GM21786 (cell line): ENCODE data around the gene ASF1A.
A peak's percentile ranks its signal among the peaks of the same experiment; 100 is the strongest.
"Not testable (repeated sequence)": the region's sequence is repeated elsewhere in the genome, so short reads cannot be mapped to it uniquely, and the experiment has no call there.

ENCODE experiments used
- ATAC-seq: cut with Tn5 transposase; IDR thresholded peaks from one replicate; pipeline ENCODE4 v1.9.1; 2021; ENCODE audit not compliant: unreplicated experiment

Gene ASF1A

DNA sequence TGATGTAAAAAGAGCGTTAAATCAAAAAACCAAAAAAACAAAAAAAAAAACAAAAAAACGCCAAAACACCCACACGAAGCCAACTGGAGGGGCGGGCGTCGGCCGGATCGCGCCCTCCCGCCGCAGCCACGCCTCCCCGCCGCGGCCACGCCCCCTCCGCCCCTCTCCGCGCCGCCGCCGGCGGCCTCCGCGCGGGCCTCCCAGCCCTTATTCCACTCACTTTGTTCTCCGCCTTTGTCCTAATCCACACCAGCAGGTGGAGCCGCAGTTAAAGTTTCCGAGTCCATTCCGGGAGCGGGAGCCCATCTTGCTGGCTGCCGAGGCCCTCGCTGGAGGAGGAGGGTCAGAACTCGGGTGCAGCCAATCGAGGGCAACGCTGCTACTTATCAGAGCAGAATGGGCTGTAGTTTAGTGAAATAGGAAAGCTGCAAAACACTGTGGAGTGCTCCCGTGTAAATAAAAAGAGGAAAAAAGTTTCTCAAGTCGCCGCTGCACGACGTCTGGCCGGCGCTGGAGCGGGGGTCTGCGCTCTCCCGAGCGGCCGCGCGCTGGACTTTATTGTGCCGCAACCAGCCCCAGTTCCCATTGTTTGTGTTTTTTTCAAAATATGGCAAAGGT, at the start of gene ASF1A:
Gene ASF1A (plus strand): TSS at position 346 of the 618 bp plus-strand sequence. CDS start 262 bp downstream, at position 608.
- peak; percentile 67 for ATAC-seq

DNA sequence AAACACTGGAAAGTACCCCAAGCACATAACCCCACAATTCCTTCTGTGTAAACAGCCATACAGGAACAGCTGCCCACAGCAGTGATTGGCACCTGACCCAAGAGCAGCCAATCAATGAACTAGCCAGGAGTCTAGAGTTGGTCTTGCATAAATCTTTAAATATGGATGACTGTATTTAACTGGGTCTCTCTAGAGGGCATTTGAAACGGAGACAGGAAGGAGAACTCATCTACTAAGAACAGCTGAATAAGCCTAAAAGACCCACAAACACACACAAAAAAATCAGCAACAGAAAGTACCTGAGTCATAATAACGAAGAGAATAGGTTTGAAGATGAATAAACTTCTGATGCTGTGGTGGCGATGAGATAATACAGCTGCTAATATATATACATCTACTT, 49.0 kb upstream of the ASF1A start:
- ATAC-seq, result peak; percentile 49

DNA sequence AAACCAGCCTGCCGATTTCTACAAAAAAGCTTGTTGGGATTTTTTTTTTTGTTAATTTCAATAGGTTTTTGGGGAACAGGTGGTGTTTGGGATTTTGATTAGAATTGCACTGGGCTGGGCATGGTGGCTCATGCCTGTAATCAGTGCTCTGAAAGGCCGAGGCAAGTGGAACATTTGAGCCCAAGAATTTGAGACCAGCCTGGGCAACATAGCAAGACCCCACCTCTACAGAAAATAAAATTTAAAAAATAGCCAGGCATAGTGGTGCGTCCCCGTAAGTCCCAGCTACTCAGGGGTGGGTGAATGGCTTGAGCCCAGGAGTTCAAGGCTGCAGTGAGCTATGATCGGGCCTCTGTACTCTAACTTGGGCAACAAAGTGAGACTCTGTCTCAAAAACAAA, 40.5 kb upstream of the ASF1A start:
- ATAC-seq, result no peak

DNA sequence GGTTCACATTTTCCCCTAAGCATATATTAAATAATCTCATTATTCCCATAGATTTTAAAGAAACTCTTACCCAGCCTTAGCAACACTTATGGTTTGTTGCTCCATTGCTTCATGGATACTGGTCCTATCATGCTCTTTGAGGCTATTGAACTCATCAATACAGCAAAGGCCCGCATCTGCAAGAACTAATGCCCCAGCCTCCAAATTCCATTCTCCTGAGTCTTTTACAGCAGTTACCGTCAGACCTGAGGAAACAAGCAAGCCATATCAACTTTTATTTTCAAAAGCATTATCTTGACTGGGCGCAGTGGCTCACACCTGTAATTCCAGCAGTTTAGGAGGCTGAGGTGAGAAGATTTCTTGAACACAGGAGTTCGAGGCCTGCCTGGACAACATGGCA, 37.7 kb upstream of the ASF1A start:
- ATAC-seq, result no peak

DNA sequence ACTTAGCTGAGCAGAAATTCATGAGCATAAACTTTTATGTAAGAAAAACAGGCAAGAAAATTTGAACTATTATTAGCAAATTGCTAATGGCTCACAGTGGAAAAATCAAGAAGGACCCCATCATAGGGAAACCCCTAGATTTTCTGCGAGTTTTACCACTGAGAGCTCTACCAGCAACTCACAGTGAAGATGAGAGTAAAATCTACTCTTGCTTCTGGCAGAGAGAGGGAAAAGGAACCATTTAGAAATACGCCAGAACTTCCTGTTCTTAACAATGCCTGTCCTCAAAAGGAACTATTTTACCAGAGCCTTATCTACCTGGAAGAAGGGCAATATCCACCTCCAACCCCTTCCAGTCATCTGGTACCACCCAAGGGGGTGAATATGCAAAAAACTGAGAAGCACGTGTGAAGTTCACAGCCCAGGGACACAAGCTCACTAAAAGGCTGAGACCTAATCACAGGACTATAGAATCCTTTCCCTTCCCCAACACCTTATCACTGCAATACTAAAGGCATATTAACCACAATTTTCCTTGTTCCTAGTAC, 34.4 kb upstream of the ASF1A start:
- ATAC-seq, result no peak

DNA sequence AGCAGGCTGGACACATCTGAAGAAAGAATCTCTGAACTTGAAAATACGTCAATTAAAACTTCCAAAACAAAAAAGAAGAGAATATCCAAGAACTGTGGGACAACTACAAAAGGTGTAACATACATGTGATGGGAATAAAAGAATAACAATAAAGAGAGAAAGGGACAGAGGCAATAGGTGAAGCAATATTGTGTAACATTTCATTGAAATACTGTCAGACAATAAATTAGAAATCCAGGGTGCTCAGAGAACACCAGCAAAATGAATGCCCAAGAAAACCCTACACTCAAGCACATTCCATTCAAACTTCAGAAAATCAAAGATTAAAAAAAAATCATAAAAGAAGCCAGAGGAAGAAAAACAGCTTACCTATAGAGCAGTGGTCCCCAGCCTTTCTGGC, 33.6 kb upstream of the ASF1A start:
- ATAC-seq, result no peak

DNA sequence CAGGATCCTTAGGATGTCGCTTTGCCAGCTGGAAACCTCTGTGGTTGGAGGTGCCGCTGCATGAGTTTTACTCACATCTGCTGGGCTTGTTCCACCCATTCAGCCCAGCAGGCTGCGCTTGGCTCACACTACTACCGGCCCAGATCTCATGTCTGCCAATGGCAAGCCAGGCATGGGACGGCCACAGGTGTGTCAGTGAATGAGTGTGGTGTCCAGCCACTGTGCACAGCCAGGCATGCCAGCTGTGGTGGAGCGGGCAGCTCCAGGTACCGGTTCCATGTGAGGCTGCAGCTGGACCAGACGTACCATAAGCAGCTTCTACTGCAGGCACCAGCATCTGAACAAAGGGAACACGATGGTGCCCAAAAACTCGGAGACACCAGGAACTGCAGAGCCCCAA, 33.1 kb upstream of the ASF1A start:
- no peak for ATAC-seq

DNA sequence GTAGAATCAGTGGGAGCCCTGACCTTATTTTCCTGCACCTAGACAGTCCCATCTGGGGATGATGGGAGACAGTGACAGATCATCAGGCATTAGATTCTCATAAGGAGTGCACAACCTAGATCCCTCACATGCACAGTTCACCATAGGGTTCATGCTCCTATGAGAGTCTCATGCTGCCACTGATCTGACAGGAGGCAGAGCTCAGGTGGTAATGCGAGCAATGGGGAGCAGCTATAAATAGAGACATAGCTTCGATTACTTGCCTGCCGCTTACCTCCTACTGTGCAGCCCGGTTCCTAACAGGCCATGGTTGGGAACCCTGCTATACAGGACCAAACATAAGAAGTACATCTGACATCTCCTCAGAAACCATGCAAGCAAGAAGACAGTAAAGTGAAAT, 31.5 kb upstream of the ASF1A start:
- ATAC-seq, result no peak

DNA sequence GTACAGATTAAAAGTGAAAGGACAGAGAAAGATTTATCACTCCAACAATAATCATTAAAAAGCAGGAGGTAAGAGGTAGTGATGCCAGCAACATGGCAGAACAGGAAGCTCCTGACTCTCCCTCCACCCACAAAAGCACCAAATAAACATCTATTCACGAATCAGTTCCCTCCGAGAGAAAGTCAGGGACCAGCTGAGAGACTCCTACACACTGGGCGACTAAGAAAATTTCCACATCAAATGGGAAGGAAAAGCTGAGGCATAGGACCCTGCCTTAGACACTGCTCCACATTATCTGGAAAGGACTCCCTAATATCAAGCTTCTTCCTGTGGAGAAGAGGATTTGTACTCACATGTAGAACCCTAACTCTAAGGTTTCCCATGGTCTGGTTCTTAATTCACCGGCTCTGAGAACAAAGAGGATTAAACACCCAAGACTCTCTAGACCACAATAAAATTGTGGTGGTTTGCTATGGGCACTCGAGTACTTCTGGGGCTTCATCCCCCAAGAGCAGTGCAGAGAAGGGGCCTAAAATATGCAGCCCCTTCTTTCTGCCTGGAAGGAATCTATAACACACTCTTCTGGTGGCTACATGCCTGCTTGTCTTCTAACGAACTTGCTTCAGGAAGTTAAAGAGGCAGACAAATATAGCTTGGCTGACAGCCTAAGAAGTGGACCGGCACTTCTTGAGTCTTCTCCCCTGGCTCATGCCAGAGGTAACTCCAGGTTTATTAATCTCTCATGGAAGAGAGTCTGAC, 29.4 kb upstream of the ASF1A start:
- peak; percentile 64 for ATAC-seq

DNA sequence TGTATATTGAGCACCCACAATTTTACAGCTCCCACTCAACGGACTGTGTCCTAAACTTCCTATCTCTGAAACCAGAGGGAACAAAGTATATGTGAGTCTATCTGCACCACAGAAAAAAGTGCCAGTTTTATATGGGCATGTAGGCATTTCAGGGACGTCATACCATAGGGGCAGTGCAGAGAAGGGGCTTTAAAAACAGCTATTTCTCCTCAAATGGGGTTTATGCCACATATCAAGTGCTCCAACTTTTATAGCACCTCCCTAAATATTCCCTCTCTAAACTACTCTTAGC, 28.9 kb upstream of the ASF1A start:
- peak; percentile 31 for ATAC-seq

DNA sequence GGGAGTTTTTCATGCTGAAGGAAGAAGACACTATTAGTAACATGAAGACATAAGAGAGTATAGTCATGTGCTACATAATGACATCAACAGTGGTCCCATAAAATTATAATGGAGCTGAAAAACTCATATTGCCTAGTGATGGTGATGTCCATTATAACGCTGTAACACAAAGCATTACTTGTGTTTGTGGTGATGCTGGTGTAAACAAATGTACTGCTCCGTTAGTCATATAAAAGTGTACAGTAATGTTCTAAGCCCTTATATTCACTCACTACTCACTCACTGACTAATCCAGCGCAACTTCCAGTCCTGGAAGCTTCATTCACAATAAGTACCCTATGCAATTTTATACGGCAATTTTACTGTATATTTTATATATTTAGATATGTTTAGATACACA, 26.8 kb upstream of the ASF1A start:
- no peak for ATAC-seq

DNA sequence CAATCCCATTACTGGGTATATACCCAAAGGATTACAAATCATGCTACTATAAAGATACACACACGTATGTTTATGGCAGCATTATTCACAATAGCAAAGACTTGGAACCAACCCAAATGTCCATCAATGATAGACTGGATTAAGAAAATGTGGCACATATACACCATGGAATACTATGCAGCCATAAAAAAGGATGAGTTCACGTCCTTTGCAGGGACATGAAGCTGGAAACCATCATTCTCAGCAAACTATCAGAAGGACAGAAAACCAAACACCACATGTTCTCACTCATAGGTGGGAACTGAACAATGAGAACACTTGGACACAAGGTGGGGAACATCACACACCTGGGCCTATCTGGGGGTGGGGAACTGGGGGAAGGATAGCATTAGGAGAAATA, 25.1 kb upstream of the ASF1A start:
- not testable (repeated sequence) for ATAC-seq

DNA sequence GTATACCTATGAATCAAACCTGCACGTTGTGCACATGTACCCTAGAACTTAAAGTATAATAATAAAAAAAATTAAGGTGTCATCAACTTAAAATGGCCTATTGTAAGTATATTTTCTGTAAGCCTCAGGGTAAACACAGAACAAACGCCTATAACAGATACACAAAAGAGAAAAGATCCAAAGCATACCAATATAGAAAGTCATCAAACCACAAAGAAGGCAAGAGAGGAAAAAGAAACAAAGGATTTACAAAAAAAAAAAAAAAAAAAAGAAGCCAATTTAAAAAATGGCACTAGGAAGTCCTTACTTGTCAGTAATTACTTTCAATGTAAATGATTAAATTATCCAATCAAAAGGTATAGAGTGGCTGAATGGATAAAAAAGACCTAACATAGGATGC, 24.6 kb upstream of the ASF1A start:
- no peak for ATAC-seq

DNA sequence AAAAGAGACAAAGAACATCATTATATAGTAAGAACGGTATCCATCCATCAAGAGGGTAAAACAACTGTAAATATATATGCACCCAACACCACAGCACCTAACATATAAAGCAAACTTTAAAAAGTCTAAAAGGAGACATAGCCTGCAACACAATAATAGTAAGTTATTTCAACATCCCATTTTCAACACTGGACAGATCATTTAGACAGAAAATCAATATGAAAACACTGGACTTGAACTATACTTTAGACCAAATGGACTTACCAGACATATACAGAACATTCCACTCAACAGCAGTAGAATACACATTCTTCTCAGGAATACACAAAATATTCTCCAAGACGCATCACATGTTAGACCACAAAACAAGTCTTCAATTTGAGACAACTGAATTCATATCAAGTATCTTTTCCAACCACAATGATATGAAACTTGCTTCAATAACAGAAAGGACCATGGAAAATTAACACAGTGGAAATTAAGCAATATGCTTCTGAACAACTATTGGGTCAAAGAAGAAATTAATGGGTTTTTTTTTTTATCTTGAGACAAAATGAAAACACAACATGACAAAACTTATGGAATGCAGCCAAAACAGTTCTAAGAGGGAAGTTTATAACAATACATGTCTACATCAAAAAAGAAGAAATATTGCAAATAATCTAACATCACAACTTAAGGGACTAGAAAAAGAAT, 23.9 kb upstream of the ASF1A start:
- ATAC-seq, result no peak

DNA sequence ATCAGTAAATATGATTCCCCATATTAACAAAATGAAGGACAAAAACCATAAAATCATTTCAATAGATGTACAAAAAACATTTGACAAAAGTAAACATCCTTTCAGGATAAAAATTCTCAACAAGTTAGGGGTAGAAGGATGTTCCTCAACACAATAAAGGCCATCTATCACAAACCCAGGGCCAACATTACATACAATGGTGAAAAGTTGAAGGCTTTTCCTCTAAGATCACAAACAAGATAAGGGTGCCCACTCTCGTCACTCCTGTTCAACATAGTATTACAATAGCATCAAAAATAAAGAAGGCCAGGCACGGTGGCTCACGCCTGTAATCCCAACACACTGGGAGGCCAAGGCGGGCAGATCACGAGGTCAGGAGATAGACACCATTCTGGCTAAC, 22.6 kb upstream of the ASF1A start:
- no peak for ATAC-seq

DNA sequence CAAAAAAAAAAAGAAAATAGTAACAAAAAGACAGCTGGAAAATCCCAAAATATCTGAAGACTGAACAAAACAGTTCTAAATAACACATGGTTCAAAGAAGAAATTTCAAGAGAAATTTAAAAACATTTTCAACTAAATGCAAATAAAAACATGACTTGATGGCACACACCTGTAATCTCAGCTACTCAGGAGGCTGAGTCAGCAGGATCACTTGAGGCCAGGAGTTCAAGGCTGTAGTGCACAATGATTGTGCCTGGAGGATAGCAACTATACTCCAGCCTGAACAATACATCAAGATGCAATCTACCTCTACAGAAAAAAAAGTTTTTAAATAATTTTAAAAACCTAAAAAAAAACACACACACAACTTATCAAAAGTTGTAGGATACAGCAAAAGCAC, 21.6 kb upstream of the ASF1A start:
- ATAC-seq, result no peak

DNA sequence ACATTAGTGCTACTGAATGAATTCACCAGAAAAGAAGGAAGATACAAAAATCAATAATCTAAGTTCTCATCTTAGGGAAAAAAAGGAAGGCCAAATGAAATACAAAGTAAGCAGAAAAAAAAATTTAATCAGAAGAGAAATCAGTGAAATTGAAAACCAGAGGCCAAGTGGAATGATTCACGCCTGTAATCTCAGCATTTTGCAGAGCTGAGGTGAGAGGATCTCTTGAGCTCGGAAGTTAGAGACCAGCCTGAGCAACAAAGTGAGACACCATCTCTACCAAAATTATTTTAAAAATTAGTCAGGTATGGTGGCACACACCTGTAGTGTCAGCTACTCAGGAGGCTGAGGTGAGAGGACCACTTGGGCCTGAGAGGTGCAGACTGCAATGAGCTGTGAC, 21.2 kb upstream of the ASF1A start:
- ATAC-seq, result no peak

DNA sequence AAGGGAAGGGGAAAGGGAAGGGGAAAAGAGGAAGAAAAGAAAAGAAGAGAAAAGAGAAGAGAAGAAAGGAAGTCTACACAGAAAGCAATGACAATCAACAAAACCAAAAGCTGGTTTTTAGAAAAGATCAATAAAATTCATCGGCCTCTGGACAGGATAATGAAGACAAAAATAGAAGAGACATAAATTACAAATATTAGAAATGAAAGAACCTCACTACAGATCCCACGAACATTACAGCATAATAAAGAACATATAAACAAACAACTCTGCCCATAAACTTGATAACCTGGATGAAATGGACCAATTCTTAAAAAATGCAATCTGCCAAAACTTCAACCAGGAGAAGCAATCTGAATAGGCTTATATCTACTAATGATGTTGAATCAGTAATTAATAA, 20.7 kb upstream of the ASF1A start:
- no peak for ATAC-seq

DNA sequence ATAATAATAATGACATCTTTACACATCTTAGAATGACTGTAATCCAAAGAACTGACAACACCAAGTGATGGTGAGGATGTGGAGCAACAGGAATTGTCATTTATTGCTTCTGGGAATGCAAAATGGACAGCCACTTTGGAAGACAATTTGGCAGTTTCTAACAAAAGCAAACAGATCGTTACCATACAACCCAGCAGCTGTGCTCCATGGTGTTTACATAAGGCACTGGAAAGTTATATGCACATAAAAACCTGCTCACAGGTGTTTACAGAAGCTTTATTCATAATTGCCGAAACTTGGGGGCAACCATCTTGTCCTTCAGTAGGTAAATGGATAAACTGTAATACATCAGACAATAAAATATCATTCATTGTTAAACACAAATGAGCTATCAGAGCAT, 18.3 kb upstream of the ASF1A start:
- ATAC-seq, result no peak

DNA sequence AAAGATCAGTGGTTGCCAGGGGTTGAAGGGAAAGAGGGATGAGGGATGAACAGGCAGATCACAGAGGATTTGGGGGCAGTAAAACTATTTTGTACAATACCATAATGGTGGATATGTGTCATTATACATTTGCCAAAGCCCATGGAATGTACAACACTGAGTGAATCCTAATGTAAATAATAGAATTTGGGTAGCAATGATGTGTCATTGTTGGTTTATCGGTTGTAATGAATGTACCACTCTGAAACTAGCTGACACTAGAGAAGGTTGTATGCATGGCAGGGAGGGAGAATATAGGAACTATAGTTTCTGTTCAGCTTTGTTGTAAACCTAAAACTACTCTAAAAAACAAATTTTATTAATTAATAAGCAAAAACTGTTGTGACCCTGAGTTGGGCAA, 17.8 kb upstream of the ASF1A start:
- no peak for ATAC-seq

DNA sequence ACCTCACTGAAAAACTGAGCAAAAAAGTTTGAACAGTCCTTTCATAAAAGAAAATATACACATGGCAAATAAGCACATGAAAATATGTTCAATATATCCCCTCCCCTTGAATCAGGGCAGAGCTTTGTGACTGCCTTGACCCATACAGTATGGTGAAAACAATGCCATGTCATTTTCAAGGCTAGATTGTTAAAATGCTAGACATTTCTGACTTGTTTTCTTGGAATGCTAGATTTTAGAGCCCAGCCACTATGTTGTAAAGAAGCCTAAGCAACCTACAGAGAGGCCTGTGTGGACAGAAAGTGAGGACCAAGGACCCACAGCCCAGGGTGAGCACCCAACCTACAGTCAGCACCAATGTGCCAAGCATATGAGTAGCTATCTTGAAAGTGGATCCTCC, 17.1 kb upstream of the ASF1A start:
- no peak for ATAC-seq

DNA sequence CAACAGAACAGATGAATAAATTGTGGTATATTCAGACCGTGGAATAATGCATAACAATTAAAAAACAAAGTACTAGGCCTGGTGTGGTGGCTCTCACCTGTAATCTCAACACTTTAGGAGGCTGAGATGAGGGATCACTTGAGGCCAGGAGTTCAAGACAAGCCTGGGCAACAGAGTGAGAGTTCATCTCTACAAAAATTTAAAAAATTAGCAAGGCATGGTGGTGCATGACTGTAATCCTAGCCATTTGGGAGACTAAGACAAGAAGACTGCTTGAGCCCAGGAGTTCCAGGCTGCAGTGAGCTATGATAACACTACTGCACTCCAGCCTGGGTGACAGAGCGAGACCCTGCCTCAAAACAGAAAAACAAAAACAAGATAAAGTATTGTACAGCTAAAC, 16.1 kb upstream of the ASF1A start:
- ATAC-seq, result no peak
